GM12892 (cell line): ENCODE measurements around the gene SEMA3F.

ENCODE experiments used
- POLR2A ChIP-seq: IDR thresholded peaks from 2 replicates; pipeline ENCODE4 v1.6.1; 2011; ENCODE audit warnings: low read depth, low read length, control low read depth
- POLR2AphosphoS5 ChIP-seq: IDR thresholded peaks from 2 replicates; pipeline ENCODE4 v1.6.1; 2011; ENCODE audit warnings: low read depth, low read length, control low read depth
- TAF1 ChIP-seq: IDR thresholded peaks from 2 replicates; pipeline ENCODE4 v1.6.1; 2011; ENCODE audit warnings: low read depth, mild to moderate bottlenecking, control low read depth, low read length, borderline replicate concordance

DNA sequence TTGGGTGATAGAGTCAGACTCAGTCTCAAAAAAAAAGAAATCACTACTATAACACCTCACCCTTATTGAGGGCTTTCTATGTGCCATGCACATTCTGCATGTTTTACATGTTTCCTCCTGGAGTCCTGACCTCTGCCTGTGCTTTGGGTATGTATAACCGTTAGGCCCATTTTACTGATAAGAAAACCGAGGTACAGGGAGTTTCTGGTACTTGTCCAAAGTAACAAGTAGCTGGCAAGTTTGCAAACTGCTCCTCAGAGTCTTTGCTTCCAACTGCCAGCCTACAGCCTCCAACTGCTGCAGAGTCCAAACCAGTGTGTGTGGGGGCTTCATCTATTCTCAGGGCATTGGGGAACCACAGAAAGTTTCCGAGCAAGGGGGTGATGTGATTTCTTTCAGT is 77.2 kb downstream of the SEMA3F start:
- no peak for TF ChIP-seq POLR2A
- TF ChIP-seq POLR2AphosphoS5: no peak
- no peak for TF ChIP-seq TAF1
